Thyroid gland (tissue), 4 donors: Measurements from ENCODE around the gene SLC6A6. TPM values are rescaled to one million over a fixed set of nuclear protein-coding genes. Genes with fewer than 3 reads are reported as not detected.

Source experiments
- DNase-seq, 2 donors: peaks; one replicate each; pipeline ENCODE4 v3.0.0-alpha.2; 2019
- H3K27ac ChIP-seq, 3 donors: fragments of 200-600 bp; sonication (generic); 1 replicate in 2 of 3; 2 replicates in 1 of 3; pipeline ENCODE4 v1.5.1; 2016 to 2019; ENCODE audit warnings: mild to moderate bottlenecking in 1 of 3, moderate library complexity in 1 of 3
- H3K27me3 ChIP-seq: fragments of 200-600 bp; sonication (generic); one replicate; pipeline ENCODE4 v1.5.1; 2019
- H3K36me3 ChIP-seq, 2 donors: fragments of 200-600 bp; sonication (generic); one replicate each; pipeline ENCODE4 v1.5.1; 2016 to 2019
- H3K4me1 ChIP-seq, 2 donors: fragments of 200-600 bp; sonication (generic); one replicate each; pipeline ENCODE4 v1.5.1; 2017 to 2019
- H3K4me3 ChIP-seq, 3 donors: fragments of 200-600 bp; sonication (generic); replicated peaks in 1 of 3; 1 replicate in 2 of 3; 2 replicates in 1 of 3; pipeline ENCODE4 v1.5.1; 2016; ENCODE audit warnings: mild to moderate bottlenecking in 1 of 3
- H3K9me3 ChIP-seq: fragments of 200-600 bp; sonication (generic); one replicate; pipeline ENCODE4 v1.5.1; 2017
- CTCF ChIP-seq, 6 experiments: fragments of 200-600 bp in 3 of 6; fragments of 450-650 bp in 3 of 6; sonication (generic) in 3 of 6; IDR thresholded peaks; one replicate each; pipeline ENCODE4 v1.5.1; 2016 to 2019; ENCODE audit warnings: antibody characterized with exemption in 6 of 6, mild to moderate bottlenecking in 2 of 6, inconsistent platforms in 1 of 6, moderate library complexity in 1 of 6
- POLR2A ChIP-seq, 2 donors: fragments of 450-650 bp; IDR thresholded peaks; one replicate each; pipeline ENCODE4 v1.6.1; 2017; ENCODE audit warnings: antibody characterized with exemption in 2 of 2, mild to moderate bottlenecking in 2 of 2, moderate library complexity in 1 of 2
- WGBS, 2 donors: methylation state at CpG; one replicate each; pipeline ENCODE4 v1.1.5; 2017; 5-methylcytosine and 5-hydroxymethylcytosine counted together
- intact Hi-C: fragments of 100-400 bp; cut with DNase I; formaldehyde crosslinking; loops from one replicate; pipeline ENCODE4 v1.15.1; 2023
- total RNA-seq, 4 donors: library from RNA; depleted of rRNA; stranded (reverse); fragments of >200 nt; gene quantifications; one replicate each; pipeline ENCODE4 v1.2.3, GENCODE V29; 2016

SLC6A6 gene
- total RNA-seq, 4 donors from 2014 or later: 42.7 to 98.0 (median 72.5) TPM

GRCh38 chr3:14388201-14388600 lies 14.2 kb upstream of the SLC6A6 start:
- Histone ChIP-seq H3K27me3 (no peaks in the 10 kb centered on the region), H3K9me3 (no peaks in the 10 kb centered on the region), H3K4me3 (no peak overlapping the region), H3K27ac (no peak overlapping the region), H3K4me1 (peaks cover 4 to 14% of the 10 kb centered on the region in 2 donors), H3K36me3 (no peaks in the 10 kb centered on the region)
- WGBS, 2 donors: 71 to 79% methylated on average over 5 of the region's 5 CpGs
- TF ChIP-seq POLR2A (IDR thresholded peaks at IDR 0.05) (no peak), CTCF (IDR thresholded peaks at IDR 0.05) (no peak)
- no peak for DNase-seq
- intact Hi-C loops: no loop called here

GRCh38 chr3:14389166-14389606 lies 13.2 kb upstream of the SLC6A6 start:
- H3K4me3 ChIP-seq: no peak overlapping the region
- no peaks in the 10 kb centered on the region for H3K36me3 ChIP-seq
- H3K27me3 ChIP-seq: no peaks in the 10 kb centered on the region
- TF ChIP-seq CTCF (IDR thresholded peaks at IDR 0.05): no peak
- TF ChIP-seq POLR2A (IDR thresholded peaks at IDR 0.05): no peak
- peaks cover 4 to 14% of the 10 kb centered on the region in 2 donors for H3K4me1 ChIP-seq
- DNase-seq: no peak
- H3K27ac ChIP-seq: no peak overlapping the region
- 80 to 88% methylated on average over 6 of the region's 6 CpGs for WGBS, 2 donors
- intact Hi-C loops: no loop called here
- H3K9me3 ChIP-seq: no peaks in the 10 kb centered on the region

- no peak overlapping the region for H3K4me3 ChIP-seq
- peaks cover 4 to 14% of the 10 kb centered on the region in 2 donors for H3K4me1 ChIP-seq
- H3K27ac ChIP-seq: no peak overlapping the region
- DNase-seq: no peak
- 58% methylated on average over 5 of the region's 5 CpGs for WGBS, 2 donors
- no peaks in the 10 kb centered on the region for H3K27me3 ChIP-seq
- intact Hi-C loops: no loop called here
- H3K9me3 ChIP-seq: no peaks in the 10 kb centered on the region
- no peak for TF ChIP-seq POLR2A (IDR thresholded peaks at IDR 0.05)
- TF ChIP-seq CTCF (IDR thresholded peaks at IDR 0.05): no peak
- H3K36me3 ChIP-seq: no peaks in the 10 kb centered on the region
These were observed 12.7 kb upstream of the SLC6A6 start for GRCh38 chr3:14389716-14390115.

- peaks cover 4 to 14% of the 10 kb centered on the region in 2 donors for H3K4me1 ChIP-seq
- no peaks in the 10 kb centered on the region for H3K36me3 ChIP-seq
- TF ChIP-seq POLR2A (IDR thresholded peaks at IDR 0.05) (no peak), CTCF (IDR thresholded peaks at IDR 0.05) (no peak)
- H3K9me3 ChIP-seq: no peaks in the 10 kb centered on the region
- no peak overlapping the region for H3K4me3 ChIP-seq
- no peaks in the 10 kb centered on the region for H3K27me3 ChIP-seq
- 20 to 30% methylated on average over 4 of the region's 4 CpGs for WGBS, 2 donors
- DNase-seq: peak; percentile 47 to 64
- no peak overlapping the region for H3K27ac ChIP-seq
- intact Hi-C loops: no loop called here
These were observed 11.4 kb upstream of the SLC6A6 start for GRCh38 chr3:14391033-14391432.

GRCh38 chr3:14392231-14392630 lies 10.2 kb upstream of the SLC6A6 start:
- H3K27ac ChIP-seq: no peak overlapping the region
- intact Hi-C loops: no loop called here

More at GRCh38 chr3:14392231-14392630, 10.2 kb upstream of the SLC6A6 start:
- DNase-seq: no peak
- WGBS, 2 donors: 91 to 93% methylated on average over 4 of the region's 4 CpGs
- Histone ChIP-seq H3K4me1 (peaks cover 4 to 14% of the 10 kb centered on the region in 2 donors), H3K27me3 (no peaks in the 10 kb centered on the region), H3K36me3 (no peaks in the 10 kb centered on the region), H3K4me3 (no peak overlapping the region), H3K9me3 (no peaks in the 10 kb centered on the region)
- TF ChIP-seq POLR2A (IDR thresholded peaks at IDR 0.05) (no peak), CTCF (IDR thresholded peaks at IDR 0.05) (no peak)
